NT2/D1 (cell line): ENCODE measurements around the gene FOSB.

Source experiments
- DNase-seq: peaks from one replicate; pipeline ENCODE4 v3.0.0-alpha.2; 2011; ENCODE audit warnings: low read depth, low spot score
- H3K27me3 ChIP-seq: 2 replicates; pipeline ENCODE4 v1.6.0; 2011; ENCODE audit warnings: mild to moderate bottlenecking; ENCODE audit not compliant: insufficient read length, insufficient read depth
- H3K36me3 ChIP-seq: 2 replicates; pipeline ENCODE4 v1.6.1; 2011; ENCODE audit warnings: mild to moderate bottlenecking, low read length, mixed read lengths; ENCODE audit not compliant: insufficient read depth, insufficient read length
- H3K4me1 ChIP-seq: 2 replicates; pipeline ENCODE4 v1.5.1; 2011; ENCODE audit not compliant: insufficient read depth, insufficient read length
- H3K4me3 ChIP-seq: 2 replicates; pipeline ENCODE4 v1.5.1; 2011; ENCODE audit warnings: low read depth; ENCODE audit not compliant: insufficient read length
- H3K9ac ChIP-seq: 2 replicates; pipeline ENCODE4 v1.6.0; 2011; ENCODE audit warnings: low read depth; ENCODE audit not compliant: insufficient read length
- H3K9me3 ChIP-seq: 2 replicates; pipeline ENCODE4 v1.5.1; 2011; ENCODE audit warnings: mild to moderate bottlenecking, low read length; ENCODE audit not compliant: insufficient read depth
- SUZ12 ChIP-seq: IDR thresholded peaks from 2 replicates; pipeline ENCODE4 v1.6.1; 2011; ENCODE audit not compliant: insufficient read length, insufficient read depth; ENCODE audit errors: extremely low read depth
- YY1 ChIP-seq: IDR thresholded peaks from 2 replicates; pipeline ENCODE4 v1.6.1; 2011; ENCODE audit not compliant: insufficient read length, insufficient read depth
- ZNF274 ChIP-seq: IDR thresholded peaks from 2 replicates; pipeline ENCODE4 v1.6.1; 2011; ENCODE audit warnings: mild to moderate bottlenecking, low read depth, low read length

FOSB gene

DNA sequence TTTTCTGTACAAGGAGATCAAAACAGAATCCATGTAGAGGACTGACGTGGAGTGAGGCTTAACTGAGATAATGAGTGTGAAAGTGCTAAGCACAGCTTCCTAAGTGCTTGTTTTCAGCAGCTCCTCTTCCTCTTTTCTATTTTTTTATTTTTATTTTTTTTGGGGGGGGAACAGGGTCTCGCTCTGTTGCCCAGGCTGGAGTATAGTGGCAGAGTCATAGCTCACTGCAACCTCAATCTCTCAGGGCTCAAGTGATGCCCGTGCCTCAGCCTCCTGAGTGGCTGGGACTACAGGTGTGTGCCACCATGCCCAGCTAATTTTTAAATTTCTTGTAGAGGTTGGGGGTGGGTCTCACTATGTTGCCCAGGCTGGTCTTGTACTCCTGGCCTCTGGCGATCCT is 5.6 kb upstream of the FOSB start:
- Histone ChIP-seq H3K4me1 (peaks cover 3% of the 10 kb centered on the region), H3K27me3 (no peaks in the 10 kb centered on the region), H3K9ac (no peak overlapping the region), H3K9me3 (no peaks in the 10 kb centered on the region), H3K36me3 (no peaks in the 10 kb centered on the region), H3K4me3 (no peak overlapping the region)
- TF ChIP-seq SUZ12 (no peak), YY1 (no peak), ZNF274 (no peak)
- no peak for DNase-seq

DNA sequence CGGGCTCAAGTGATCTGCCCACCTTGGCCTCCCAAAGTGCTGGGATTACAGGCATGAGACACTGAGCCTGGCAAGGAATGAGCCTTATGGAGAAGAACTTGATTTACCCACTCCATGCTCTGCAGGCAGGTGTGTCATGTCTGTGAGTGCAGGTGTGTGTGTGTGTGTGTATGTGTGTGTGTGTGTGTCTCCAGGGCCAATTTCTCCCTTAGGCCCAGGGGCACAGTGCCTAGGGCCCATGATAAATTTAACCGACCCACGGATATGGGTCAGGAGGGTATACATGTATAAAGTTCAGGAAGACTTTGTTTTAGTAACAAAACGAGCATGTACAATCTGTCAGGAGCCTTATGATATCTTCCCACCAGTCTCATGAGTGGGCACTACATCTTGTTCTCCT is 4.6 kb upstream of the FOSB start:
- Histone ChIP-seq H3K9ac (no peak overlapping the region), H3K9me3 (no peaks in the 10 kb centered on the region)
- DNase-seq: no peak

DNA sequence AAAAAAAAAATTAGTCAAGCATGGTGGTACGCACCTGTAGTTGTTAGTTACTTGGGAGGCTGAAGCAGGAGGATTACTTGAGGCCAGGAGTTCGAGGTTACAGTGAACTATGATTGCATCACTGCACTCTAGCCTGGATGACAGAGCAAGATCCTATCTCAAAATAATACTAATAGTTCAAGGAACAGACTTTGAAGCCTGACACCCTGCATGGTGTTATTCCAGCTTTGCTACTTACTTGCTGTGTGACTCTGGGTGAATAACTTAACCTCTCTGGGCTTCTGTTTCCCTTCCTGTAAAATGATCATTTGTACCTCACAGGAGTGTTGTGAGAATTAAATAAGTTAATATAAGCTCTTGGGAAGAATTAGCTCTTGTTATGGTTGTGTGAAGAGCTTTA is 3.5 kb upstream of the FOSB start:
- no peaks in the 10 kb centered on the region for H3K36me3 ChIP-seq
- no peaks in the 10 kb centered on the region for H3K27me3 ChIP-seq
- H3K9ac ChIP-seq: no peak overlapping the region
- H3K4me3 ChIP-seq: no peak overlapping the region
- TF ChIP-seq YY1 (no peak), ZNF274 (no peak)
- peaks cover 3% of the 10 kb centered on the region for H3K4me1 ChIP-seq
- no peak for DNase-seq
- H3K9me3 ChIP-seq: no peaks in the 10 kb centered on the region

More for the DNA sequence above, 4.6 kb upstream of the FOSB start:
- no peaks in the 10 kb centered on the region for H3K27me3 ChIP-seq
- TF ChIP-seq ZNF274 (no peak), SUZ12 (no peak), YY1 (no peak)
- no peak overlapping the region for H3K4me3 ChIP-seq
- no peaks in the 10 kb centered on the region for H3K36me3 ChIP-seq
- peaks cover 3% of the 10 kb centered on the region for H3K4me1 ChIP-seq

DNA sequence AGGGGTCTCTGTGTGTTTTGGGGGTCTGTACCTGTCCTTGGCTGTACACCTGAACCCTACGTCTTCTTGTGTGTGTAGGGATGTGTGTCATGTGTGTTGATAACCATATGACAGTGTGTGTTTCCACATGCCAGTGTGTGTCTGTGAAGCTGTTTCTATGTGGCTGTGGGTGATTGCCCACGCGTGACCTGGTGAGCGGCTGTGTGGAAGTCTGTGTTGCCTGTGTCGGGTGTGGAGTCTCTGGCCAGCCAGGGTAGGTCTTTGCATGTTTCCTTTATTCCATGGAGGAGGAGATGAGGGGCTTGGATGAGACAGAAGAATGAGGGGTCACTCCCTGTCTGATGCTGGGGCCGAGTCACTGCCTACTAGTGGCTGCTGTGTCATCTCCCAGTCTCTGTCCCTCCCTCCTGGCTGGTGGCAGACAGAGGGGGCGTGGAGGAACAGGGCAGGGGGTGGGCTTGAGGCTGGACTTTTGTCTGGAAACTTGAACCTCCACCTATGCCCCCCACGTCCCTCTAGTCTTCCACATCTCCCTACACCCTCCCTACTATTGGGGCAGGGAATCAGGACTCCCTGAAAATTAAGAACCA is 2.8 kb upstream of the FOSB start:
- no peaks in the 10 kb centered on the region for H3K9me3 ChIP-seq
- peaks cover 4% of the 10 kb centered on the region for H3K4me1 ChIP-seq
- no peaks in the 10 kb centered on the region for H3K27me3 ChIP-seq
- TF ChIP-seq SUZ12 (no peak), YY1 (no peak), ZNF274 (no peak)
- DNase-seq: no peak
- H3K4me3 ChIP-seq: no peak overlapping the region
- H3K9ac ChIP-seq: peak overlapping the region; percentile 0
- H3K36me3 ChIP-seq: no peaks in the 10 kb centered on the region

DNA sequence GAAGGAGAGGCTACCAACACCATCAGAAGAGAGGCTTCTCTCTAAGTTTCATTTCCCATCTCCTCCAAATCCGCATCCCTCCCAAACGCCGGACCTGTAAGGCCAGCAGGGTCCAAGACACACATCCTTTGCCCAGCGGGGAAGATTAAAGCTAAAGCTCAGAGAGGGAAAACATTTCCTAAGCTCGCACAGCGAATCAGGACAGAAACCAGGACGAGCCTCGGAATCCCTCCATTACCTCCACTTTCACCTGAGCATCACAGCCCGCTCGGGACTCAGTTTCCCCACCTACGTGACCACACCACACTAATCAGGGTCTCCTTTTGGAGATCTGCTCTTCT is 711 bp upstream of the FOSB start:
- Histone ChIP-seq H3K9ac (peak overlapping the region; percentile 44), H3K9me3 (no peaks in the 10 kb centered on the region), H3K36me3 (no peaks in the 10 kb centered on the region), H3K27me3 (no peaks in the 10 kb centered on the region), H3K4me1 (peaks cover 10% of the 10 kb centered on the region), H3K4me3 (peak overlapping the region; percentile 37)
- TF ChIP-seq YY1 (no peak), ZNF274 (no peak), SUZ12 (no peak)
- no peak for DNase-seq

DNA sequence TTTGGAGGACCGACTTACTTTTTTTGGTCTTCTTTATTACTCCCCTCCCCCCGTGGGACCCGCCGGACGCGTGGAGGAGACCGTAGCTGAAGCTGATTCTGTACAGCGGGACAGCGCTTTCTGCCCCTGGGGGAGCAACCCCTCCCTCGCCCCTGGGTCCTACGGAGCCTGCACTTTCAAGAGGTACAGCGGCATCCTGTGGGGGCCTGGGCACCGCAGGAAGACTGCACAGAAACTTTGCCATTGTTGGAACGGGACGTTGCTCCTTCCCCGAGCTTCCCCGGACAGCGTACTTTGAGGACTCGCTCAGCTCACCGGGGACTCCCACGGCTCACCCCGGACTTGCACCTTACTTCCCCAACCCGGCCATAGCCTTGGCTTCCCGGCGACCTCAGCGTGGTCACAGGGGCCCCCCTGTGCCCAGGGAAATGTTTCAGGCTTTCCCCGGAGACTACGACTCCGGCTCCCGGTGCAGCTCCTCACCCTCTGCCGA is 409 bp downstream of the FOSB start:
- no peaks in the 10 kb centered on the region for H3K9me3 ChIP-seq
- H3K27me3 ChIP-seq: no peaks in the 10 kb centered on the region
- H3K4me1 ChIP-seq: peaks cover 10% of the 10 kb centered on the region
- TF ChIP-seq ZNF274: no peak
- no peak for TF ChIP-seq YY1
- TF ChIP-seq SUZ12: no peak
- no peaks in the 10 kb centered on the region for H3K36me3 ChIP-seq
- peak overlapping the region; percentile 88 for H3K9ac ChIP-seq
- DNase-seq: no peak
- peak overlapping the region; percentile 68 for H3K4me3 ChIP-seq

DNA sequence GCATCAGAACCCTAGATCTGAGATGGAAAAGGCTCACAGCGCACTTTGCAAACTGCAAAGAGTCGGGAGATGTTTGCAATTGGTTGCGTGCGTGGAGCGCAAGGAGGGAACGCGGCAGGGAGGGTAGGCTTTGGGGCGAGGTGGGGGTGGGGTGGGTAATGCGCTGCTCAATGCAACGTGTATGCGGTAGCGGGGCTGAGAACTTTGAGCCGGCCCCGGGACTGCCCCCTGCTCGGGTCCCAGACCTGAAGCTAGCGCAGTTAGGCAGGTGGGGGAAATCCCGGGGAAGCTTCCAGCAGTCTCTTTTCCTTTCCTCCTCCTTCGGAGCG is 971 bp downstream of the FOSB start:
- no peak for DNase-seq
- H3K27me3 ChIP-seq: no peaks in the 10 kb centered on the region
- peak overlapping the region; percentile 68 for H3K4me3 ChIP-seq
- H3K9ac ChIP-seq: peak overlapping the region; percentile 88
- no peaks in the 10 kb centered on the region for H3K9me3 ChIP-seq
- TF ChIP-seq SUZ12 (no peak), ZNF274 (no peak), YY1 (no peak)
- H3K36me3 ChIP-seq: no peaks in the 10 kb centered on the region
- H3K4me1 ChIP-seq: peaks cover 11% of the 10 kb centered on the region
